H1 (cell line): ENCODE data around the gene MRPS15. TPM values are rescaled to one million over a fixed set of nuclear protein-coding genes. Genes with fewer than 3 reads are reported as not detected.
A peak's percentile ranks its signal among the peaks of the same experiment; 100 is the strongest.

Experiments used
- CTCF ChIA-PET: fragments of 300-600 bp; sonication (Branson Sonifier 250); formaldehyde crosslinking; loops from one replicate; lab custom pipeline; 2021; ENCODE audit not compliant: partially characterized antibody; lab: Charles Lee
- POLR2A ChIA-PET: fragments of 300-600 bp; sonication (Branson Sonifier 250); formaldehyde crosslinking; loops from one replicate; lab custom pipeline; 2021; ENCODE audit warnings: inconsistent platforms; ENCODE audit not compliant: partially characterized antibody; lab: Charles Lee
- DNase-seq, 2 experiments: peaks; one replicate each; pipeline versions ENCODE4 v3.0.0 to v3.0.0-alpha.2; 2010 to 2022; ENCODE audit warnings: low spot score in 2 of 2, low read depth in 1 of 2, mixed read lengths in 1 of 2
- FAIRE-seq: peaks from 2 replicates; lab custom pipeline; 2011; peaks lifted over from hg19 to GRCh38; lab: Jason Lieb, UNC
- H2AFZ ChIP-seq: 2 replicates; pipeline ENCODE4 v1.8.1; 2012; ENCODE audit warnings: low read length, inconsistent platforms
- H2AK5ac ChIP-seq: 2 replicates; pipeline ENCODE4 v1.6.1; 2013; ENCODE audit warnings: low read depth, low read length
- H2BK120ac ChIP-seq: replicated peaks from 2 replicates; pipeline ENCODE3; 2013; ENCODE audit warnings: low read depth, low read length, inconsistent platforms
- H2BK12ac ChIP-seq: 2 replicates; pipeline ENCODE4 v1.6.1; 2013; ENCODE audit warnings: low read depth, low read length
- H2BK15ac ChIP-seq: 2 replicates; pipeline ENCODE4 v1.6.1; 2013; ENCODE audit warnings: low read length
- H2BK20ac ChIP-seq: 2 replicates; pipeline ENCODE4 v1.6.1; 2013; ENCODE audit warnings: low read length
- H2BK5ac ChIP-seq: 2 replicates; pipeline ENCODE4 v1.6.1; 2013; ENCODE audit warnings: low read depth, low read length
- H3K14ac ChIP-seq: 2 replicates; pipeline ENCODE4 v1.6.1; 2013; ENCODE audit warnings: inconsistent platforms; ENCODE audit not compliant: insufficient read length
- H3K18ac ChIP-seq: 2 replicates; pipeline ENCODE4 v1.6.1; 2013; ENCODE audit warnings: low read length; ENCODE audit errors: extremely low read depth
- H3K23ac ChIP-seq: 2 replicates; pipeline ENCODE4 v1.6.1; 2013; ENCODE audit warnings: inconsistent platforms; ENCODE audit not compliant: insufficient read length
- H3K23me2 ChIP-seq: 2 replicates; pipeline ENCODE4 v1.6.1; 2013; ENCODE audit warnings: low read depth, low read length
- H3K27ac ChIP-seq: 2 replicates; pipeline ENCODE4 v1.6.1; 2011; ENCODE audit warnings: low read depth, low read length, inconsistent platforms
- H3K27me3 ChIP-seq, 4 experiments: replicated peaks in 1 of 4; 1 replicate in 1 of 4; 2 replicates in 3 of 4; pipeline versions ENCODE4 v1.6.1 to v1.8.1; 2011 to 2013; ENCODE audit warnings: low read length in 3 of 4, mild to moderate bottlenecking in 3 of 4, inconsistent platforms in 2 of 4, mixed read lengths in 2 of 4, moderate library complexity in 1 of 4; ENCODE audit not compliant: control insufficient read depth in 3 of 4, insufficient read depth in 3 of 4; ENCODE audit errors: extremely low read depth in 1 of 4
- H3K36me3 ChIP-seq, 4 experiments: 2 replicates each; pipeline versions ENCODE4 v1.6.1 to v1.8.1; 2011 to 2013; ENCODE audit warnings: mild to moderate bottlenecking in 4 of 4, low read length in 3 of 4, moderate library complexity in 2 of 4, control low read depth in 1 of 4, inconsistent platforms in 1 of 4; ENCODE audit not compliant: insufficient read depth in 4 of 4, control insufficient read depth in 2 of 4
- H3K4ac ChIP-seq: replicated peaks from 2 replicates; pipeline ENCODE3; 2013; ENCODE audit warnings: low read length, low read depth, mixed read lengths, inconsistent platforms; ENCODE audit not compliant: insufficient read length
- H3K4me1 ChIP-seq, 4 experiments: replicated peaks in 1 of 4; 1 replicate in 1 of 4; 2 replicates in 3 of 4; pipeline versions ENCODE4 v1.6.1 to v1.8.1; 2011 to 2013; ENCODE audit warnings: low read length in 3 of 4, inconsistent platforms in 2 of 4, mixed read lengths in 1 of 4; ENCODE audit not compliant: insufficient read depth in 4 of 4, control insufficient read depth in 3 of 4
- H3K4me2 ChIP-seq, 2 experiments: 2 replicates each; pipeline versions ENCODE4 v1.6.1 to v1.8.1; 2011 to 2013; ENCODE audit warnings: low read depth in 2 of 2, low read length in 2 of 2, control low read depth in 1 of 2, inconsistent platforms in 1 of 2, mild to moderate bottlenecking in 1 of 2; ENCODE audit not compliant: insufficient read depth in 1 of 2
- H3K4me3 ChIP-seq, 4 experiments: fragments of 200-600, 300-600 bp in 1 of 4; sonication (generic), shearing (Covaris generic), sonication (Bioruptor Twin) in 1 of 4; 2 replicates each; pipeline versions ENCODE4 v1.5.1 to v1.8.1; 2011 to 2016; ENCODE audit warnings: low read length in 4 of 4, low read depth in 3 of 4, control low read depth in 2 of 4, inconsistent platforms in 2 of 4, mild to moderate bottlenecking in 2 of 4, mixed read lengths in 1 of 4, moderate library complexity in 1 of 4; ENCODE audit not compliant: insufficient read depth in 2 of 4; ENCODE audit errors: extremely low read depth in 1 of 4
- H3K56ac ChIP-seq: replicated peaks from 2 replicates; pipeline ENCODE3; 2013; ENCODE audit warnings: low read depth, mild to moderate bottlenecking, mixed read lengths, low read length, inconsistent platforms; ENCODE audit not compliant: insufficient read length
- H3K79me1 ChIP-seq: 2 replicates; pipeline ENCODE4 v1.6.1; 2013; ENCODE audit warnings: low read depth, low read length, control low read depth
- H3K79me2 ChIP-seq, 2 experiments: 2 replicates each; pipeline versions ENCODE4 v1.6.1 to v1.8.1; 2012 to 2013; ENCODE audit warnings: low read length in 2 of 2, mild to moderate bottlenecking in 2 of 2, inconsistent platforms in 1 of 2; ENCODE audit not compliant: insufficient read depth in 2 of 2, control insufficient read depth in 1 of 2
- H3K9ac ChIP-seq, 4 experiments: replicated peaks in 1 of 4; 1 replicate in 1 of 4; 2 replicates in 3 of 4; pipeline versions ENCODE4 v1.6.1 to v1.8.1; 2011 to 2013; ENCODE audit warnings: low read depth in 3 of 4, low read length in 3 of 4, control low read depth in 2 of 4, mild to moderate bottlenecking in 2 of 4, moderate library complexity in 2 of 4, inconsistent platforms in 1 of 4; ENCODE audit errors: extremely low read depth in 1 of 4
- H3K9me3 ChIP-seq, 2 experiments: 2 replicates each; pipeline versions ENCODE4 v1.6.1 to v1.8.1; 2012 to 2013; ENCODE audit warnings: mild to moderate bottlenecking in 2 of 2, moderate library complexity in 2 of 2, control low read depth in 1 of 2, inconsistent platforms in 1 of 2, low read depth in 1 of 2, low read length in 1 of 2, mixed read lengths in 1 of 2; ENCODE audit not compliant: insufficient read depth in 2 of 2
- H4K20me1 ChIP-seq, 2 experiments: replicated peaks in 1 of 2; 2 replicates each; pipeline versions ENCODE3 to v1.8.1; 2011 to 2013; ENCODE audit warnings: inconsistent platforms in 2 of 2, low read length in 2 of 2, mild to moderate bottlenecking in 1 of 2; ENCODE audit not compliant: insufficient read depth in 2 of 2, control insufficient read depth in 1 of 2
- H4K5ac ChIP-seq: 2 replicates; pipeline ENCODE4 v1.6.1; 2013; ENCODE audit warnings: low read length, low read depth, mixed read lengths, inconsistent platforms; ENCODE audit not compliant: insufficient read length
- H4K8ac ChIP-seq: 2 replicates; pipeline ENCODE4 v1.8.0; 2013; ENCODE audit warnings: mild to moderate bottlenecking, moderate library complexity, low read length, inconsistent platforms; ENCODE audit not compliant: insufficient read depth; ENCODE audit errors: extremely low read depth
- H4K91ac ChIP-seq: replicated peaks from 2 replicates; pipeline ENCODE3; 2013; ENCODE audit warnings: low read length, mixed read lengths, inconsistent platforms; ENCODE audit not compliant: insufficient read length
- KDM1A ChIP-seq: fragments of 200-600, 300-600 bp; sonication (generic); IDR thresholded peaks from 2 replicates; pipeline ENCODE4 v1.7.1; 2016; ENCODE audit warnings: mild to moderate bottlenecking, low read length, borderline replicate concordance
- POLR2A ChIP-seq, 2 experiments: IDR thresholded peaks; 1 replicate in 1 of 2; 2 replicates in 1 of 2; pipeline ENCODE4 v1.6.1; 2011; ENCODE audit warnings: low read depth in 2 of 2, low read length in 2 of 2, mild to moderate bottlenecking in 2 of 2; ENCODE audit errors: control extremely low read depth in 1 of 2
- WGBS, 2 experiments: shearing (Covaris generic) in 1 of 2; methylation state at CpG; one replicate each; pipeline versions ENCODE4 v1.1.6 to v1.1.7; 2013 to 2015; ENCODE audit warnings: low lambda C conversion rate in 2 of 2, mixed read lengths in 2 of 2, inconsistent platforms in 1 of 2, low coverage in 1 of 2, missing lambda C conversion rate in 1 of 2; ENCODE audit not compliant: insufficient replicate concordance in 2 of 2, insufficient coverage in 1 of 2, insufficient read length in 1 of 2; ENCODE audit errors: extremely low coverage in 1 of 2, missing lambda C conversion rate in 1 of 2; 5-methylcytosine and 5-hydroxymethylcytosine counted together
- polyA plus RNA-seq, 7 experiments: library from polyadenylated mRNA; depleted of rRNA in 3 of 7; stranded (reverse) in 5 of 7; unstranded in 2 of 7; fragments of >200 nt in 5 of 7; fragments of 200-250 nt in 2 of 7; gene quantifications; 1 replicate in 5 of 7; 2 replicates in 1 of 7; 4 replicates in 1 of 7; pipeline versions ENCODE4 v1.2.1 to v1.2.3, GENCODE V29; 2011 to 2013; ENCODE audit warnings: missing spikeins in 2 of 7, mixed read lengths in 2 of 7
- total RNA-seq: library from RNA; stranded (reverse); fragmentation: NEBNext Ultra II Directional; extraction: Animal tissue kit (Norgen Biotek cat#: 25700); gene quantifications from 2 replicates; pipeline ENCODE4 v1.2.1, GENCODE V29; 2021

MRPS15 gene
- total and polyA plus RNA-seq, 2 of the 8 experiments (the other 6 are each of a cell fraction or from before 2014, with no cell fraction given) = 53.6 to 129 TPM

GRCh38 chr1:36511804-36512798 is 47.9 kb upstream of the MRPS15 start:
- Histone ChIP-seq H3K4me1 (peaks cover 0 to 4% (median 0%) of the 10 kb centered on the region in 4 experiments; a peak in 3 of 7 replicates), H4K8ac (no peak overlapping the region; the same call in 1 of the 2 replicates), H3K27ac (no peak overlapping the region), H2BK12ac (no peak overlapping the region), H3K79me2 (no peaks in the 10 kb centered on the region), H3K4ac (no peak overlapping the region), H2AFZ (0 out of 2 replicates have a peak overlapping the region, but pooled peaks have one; percentile 81), H3K9ac (no peak overlapping the region), H2AK5ac (no peak overlapping the region; the same call in 1 of the 2 replicates), H3K4me3 (no peak overlapping the region), H3K9me3 (no peaks in the 10 kb centered on the region), H3K56ac (no peak overlapping the region), H2BK120ac (no peak overlapping the region), H3K36me3 (no peaks in the 10 kb centered on the region), H3K18ac (no peak overlapping the region; the same call in 1 of the 2 replicates), H3K27me3 (no peaks in the 10 kb centered on the region), H2BK15ac (peak overlapping the region; percentile 53; the same call in 1 of the 2 replicates), H3K4me2 (no peak overlapping the region), H2BK20ac (no peak overlapping the region), H4K20me1 (no peaks in the 10 kb centered on the region), H3K23ac (no peak overlapping the region), H4K91ac (no peak overlapping the region), H3K79me1 (no peaks in the 10 kb centered on the region), H2BK5ac (no peak overlapping the region), H3K14ac (no peak overlapping the region), H4K5ac (no peak overlapping the region), H3K23me2 (no peaks in the 10 kb centered on the region)
- TF ChIP-seq KDM1A (0 out of 2 replicates have a peak, but pooled peaks have one; percentile 15), POLR2A (IDR thresholded peaks at IDR 0.05; ENCODE audit: control extremely low read depth in 1 of 2, low read depth in 2 of 2, low read length in 2 of 2) (no peak)
- no peak for DNase-seq
- WGBS, 2 experiments = 83% methylated on average over 15 of the region's 15 CpGs; no CpG with 5 or more reads in 1 of the 2 experiments
- CTCF ChIA-PET = no interaction called here
- POLR2A ChIA-PET = no interaction called here
- no peak for FAIRE-seq
